ENCODE measurements around the gene PACSIN1. TPM values are rescaled to one million over a fixed set of nuclear protein-coding genes. Genes with fewer than 3 reads are reported as not detected.

The PACSIN1 gene
- total RNA-seq, 1 experiment from 2014 or later: 5.0 TPM

- no peaks in the 10 kb centered on the region for H4K20me1 ChIP-seq (ENCODE audit: insufficient read depth)
- no peaks in the 10 kb centered on the region for H3K9me3 ChIP-seq (ENCODE audit: control insufficient read depth in 1 of 2, insufficient read depth in 1 of 2, low read depth in 1 of 2, low read length in 2 of 2)
- H3K9ac ChIP-seq (ENCODE audit: low read length): no peak overlapping the region
- POLR2A ChIA-PET: no interaction called here
- no peaks in the 10 kb centered on the region for H3K79me2 ChIP-seq (ENCODE audit: insufficient read depth, low read length)
- DNase-seq (ENCODE audit: low read depth, low spot score) (no peak), ATAC-seq (no peak)
- no peaks in the 10 kb centered on the region for H3K4me1 ChIP-seq (ENCODE audit: control insufficient read depth in 1 of 2, insufficient read depth in 2 of 2, low read length in 2 of 2)
- H3K36me3 ChIP-seq (ENCODE audit: control insufficient read depth in 1 of 2, insufficient read depth in 2 of 2, low read length in 2 of 2): no peaks in the 10 kb centered on the region; a peak in 1 of 4 replicates
- intact Hi-C loops (cut with micrococcal nuclease): no loop called here
- no peak overlapping the region for H3K4me3 ChIP-seq (replicated peaks in 1 of 2; ENCODE audit: low read depth in 1 of 2, low read length in 2 of 2)
- H3K9me2 ChIP-seq (ENCODE audit: insufficient read depth): no peaks in the 10 kb centered on the region
- H2AFZ ChIP-seq (ENCODE audit: low read depth, low read length, poor library complexity, severe bottlenecking): no peak overlapping the region
- H3K27ac ChIP-seq (ENCODE audit: low read depth, low read length): no peak overlapping the region
- CTCF ChIA-PET: interaction anchor here (0.6 kb wide), 1 partner anchor 118 kb away, joined by 3 read pairs; no protein-coding TSS in a partner anchor
- no peaks in the 10 kb centered on the region for H3K27me3 ChIP-seq (ENCODE audit: insufficient read depth, low read length)
- no TSS peak for BruUV-seq (replicated peaks)
- RAD21 ChIA-PET (ENCODE audit: low non-redundant PET in 1 of 2, low total read pairs in 2 of 2, uncharacterized antibody in 2 of 2, unreplicated experiment in 2 of 2): no interaction called here
- H3K4me2 ChIP-seq (ENCODE audit: low read length): no peak overlapping the region
- TF ChIP-seq SP1 (IDR thresholded peaks at IDR 0.05; ENCODE audit: low read depth) (no peak), POLR2AphosphoS5 (IDR thresholded peaks at IDR 0.05; ENCODE audit: low read depth, low read length) (no peak), TCF7L2 (IDR thresholded peaks at IDR 0.05; ENCODE audit: borderline replicate concordance, extremely low read depth, insufficient read depth, insufficient read length) (no peak)
Measured at GRCh38 chr6:34578445-34579262, 112.8 kb downstream of the PACSIN1 start.

GRCh38 chr6:34580707-34581560, 115.1 kb downstream of the PACSIN1 start:
- DNase-seq (ENCODE audit: low read depth, low spot score) (no peak), ATAC-seq (no peak)
- no peaks in the 10 kb centered on the region for H3K79me2 ChIP-seq (ENCODE audit: insufficient read depth, low read length)
- RAD21 ChIA-PET (ENCODE audit: low non-redundant PET in 1 of 2, low total read pairs in 2 of 2, uncharacterized antibody in 2 of 2, unreplicated experiment in 2 of 2): no interaction called here
- H3K4me2 ChIP-seq (ENCODE audit: low read length): no peak overlapping the region
- BruUV-seq (replicated peaks): no TSS peak
- H3K9me3 ChIP-seq (ENCODE audit: control insufficient read depth in 1 of 2, insufficient read depth in 1 of 2, low read depth in 1 of 2, low read length in 2 of 2): no peaks in the 10 kb centered on the region
- TF ChIP-seq EGR1 (IDR thresholded peaks at IDR 0.05; ENCODE audit: low read depth): no peak
- no peak for TF ChIP-seq EZH2phosphoT487 (IDR thresholded peaks at IDR 0.05; ENCODE audit: borderline replicate concordance)
- no peak for TF ChIP-seq RAD21 (IDR thresholded peaks at IDR 0.05; ENCODE audit: low read depth)
- no peak for TF ChIP-seq ATF3 (IDR thresholded peaks at IDR 0.05)
- TF ChIP-seq MAX (IDR thresholded peaks at IDR 0.05): no peak
- no peak for TF ChIP-seq TCF7L2 (IDR thresholded peaks at IDR 0.05; ENCODE audit: borderline replicate concordance, extremely low read depth, insufficient read depth, insufficient read length)
- TF ChIP-seq ELF1 (IDR thresholded peaks at IDR 0.05; ENCODE audit: borderline replicate concordance, low read depth): no peak
- no peak for TF ChIP-seq CEBPB (IDR thresholded peaks at IDR 0.05; ENCODE audit: low read depth)
- no peak for TF ChIP-seq CTCF (IDR thresholded peaks at IDR 0.05 in 2 of 3, conservative IDR thresholded peaks at IDR 0.05 in 1 of 3; ENCODE audit: borderline replicate concordance in 1 of 3, insufficient read depth in 1 of 3, low read depth in 2 of 3, low read length in 2 of 3)
- TF ChIP-seq SRF (IDR thresholded peaks at IDR 0.05; ENCODE audit: low read depth): no peak
- no peaks in the 10 kb centered on the region for H3K9me2 ChIP-seq (ENCODE audit: insufficient read depth)
- POLR2A ChIA-PET: no interaction called here
- no peak overlapping the region for H2AFZ ChIP-seq (ENCODE audit: low read depth, low read length, poor library complexity, severe bottlenecking)
- CTCF ChIA-PET: no interaction called here
- no peaks in the 10 kb centered on the region for H3K27me3 ChIP-seq (ENCODE audit: insufficient read depth, low read length)
- H3K4me1 ChIP-seq (ENCODE audit: control insufficient read depth in 1 of 2, insufficient read depth in 2 of 2, low read length in 2 of 2): no peaks in the 10 kb centered on the region
- intact Hi-C loops (cut with micrococcal nuclease): no loop called here
- H3K9ac ChIP-seq (ENCODE audit: low read length): no peak overlapping the region
- no peak overlapping the region for H3K27ac ChIP-seq (ENCODE audit: low read depth, low read length)
- H3K4me3 ChIP-seq (replicated peaks in 1 of 2; ENCODE audit: low read depth in 1 of 2, low read length in 2 of 2): no peak overlapping the region
- H3K36me3 ChIP-seq (ENCODE audit: control insufficient read depth in 1 of 2, insufficient read depth in 2 of 2, low read length in 2 of 2): no peaks in the 10 kb centered on the region; a peak in 1 of 4 replicates
- no peaks in the 10 kb centered on the region for H4K20me1 ChIP-seq (ENCODE audit: insufficient read depth)
